Activated CD4-positive, alpha-beta T cell treated with anti-CD3 and anti-CD28 coated beads, Interleukin-10, Interleukin-2, amounts not matched to agents 100 ng/mL and 50 ng/mL, durations not matched to agents 16 hours and 8 hours (primary cell): ENCODE results near the gene ERICH6.

Source experiments
- DNase-seq: peaks from one replicate; pipeline ENCODE4 v3.0.0-alpha.2; 2020

The ERICH6 gene

DNA sequence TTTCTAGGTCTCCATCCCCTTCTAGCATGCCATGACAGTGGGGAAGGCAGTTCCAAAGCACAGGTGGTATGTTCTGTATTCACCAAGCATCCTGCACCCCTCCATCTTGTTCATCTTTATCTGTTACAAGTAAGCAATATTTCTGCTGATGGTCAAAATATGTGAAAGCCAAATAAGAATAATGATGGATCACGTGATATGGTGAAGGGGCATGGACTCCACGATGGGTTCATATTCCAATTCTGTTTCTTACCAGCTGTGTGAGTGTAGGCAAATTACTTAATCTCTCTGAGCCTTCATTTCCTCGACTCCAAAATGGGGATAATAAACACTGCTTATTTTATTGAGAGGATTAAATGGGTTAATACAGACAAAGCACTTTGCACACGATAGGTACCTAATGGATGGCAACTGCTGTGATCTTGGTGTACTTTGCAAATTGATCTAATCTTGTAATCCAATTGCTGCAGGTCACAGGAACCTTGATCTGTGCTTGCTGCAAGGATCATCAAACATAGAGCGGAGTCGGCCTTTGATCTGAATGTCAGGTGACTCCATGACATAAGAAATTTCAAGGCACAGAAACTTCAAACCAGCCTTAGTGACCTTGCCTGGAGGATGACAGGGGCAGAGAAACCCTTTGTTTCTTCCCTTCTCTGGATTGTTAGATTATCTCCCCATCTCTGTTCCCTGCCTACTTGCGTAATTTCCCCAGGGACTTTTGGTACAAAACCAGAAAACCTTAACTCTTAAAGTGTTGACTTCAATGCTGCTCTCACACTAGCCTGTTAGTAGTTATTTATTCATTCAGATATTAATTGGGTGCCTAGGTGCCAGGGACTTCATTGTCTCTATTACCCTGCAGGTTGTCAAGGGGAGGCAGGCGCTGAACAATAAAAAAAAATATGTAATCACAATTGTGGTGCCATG is 33.4 kb upstream of the ERICH6 start:
- no peak for DNase-seq

DNA sequence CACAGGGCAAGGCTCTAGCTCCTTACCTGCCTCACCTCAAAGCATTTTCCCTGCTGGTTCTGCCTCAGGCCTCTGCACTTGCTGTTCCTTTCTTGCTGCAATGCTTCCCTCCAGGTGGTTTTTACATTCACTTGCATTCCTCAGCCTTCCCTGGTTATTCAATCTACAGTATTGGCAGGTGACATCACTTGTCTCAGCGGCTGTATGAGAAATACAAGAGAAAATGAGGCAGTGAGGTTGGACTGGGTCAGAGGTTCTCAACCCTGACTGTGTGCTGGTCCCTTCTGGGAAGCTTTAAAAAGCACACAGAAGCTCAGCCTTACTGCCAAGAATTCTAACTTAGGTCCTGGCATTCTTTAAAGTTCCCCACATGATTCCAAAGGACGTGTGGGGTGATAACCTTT is 32.6 kb upstream of the ERICH6 start:
- no peak for DNase-seq

DNA sequence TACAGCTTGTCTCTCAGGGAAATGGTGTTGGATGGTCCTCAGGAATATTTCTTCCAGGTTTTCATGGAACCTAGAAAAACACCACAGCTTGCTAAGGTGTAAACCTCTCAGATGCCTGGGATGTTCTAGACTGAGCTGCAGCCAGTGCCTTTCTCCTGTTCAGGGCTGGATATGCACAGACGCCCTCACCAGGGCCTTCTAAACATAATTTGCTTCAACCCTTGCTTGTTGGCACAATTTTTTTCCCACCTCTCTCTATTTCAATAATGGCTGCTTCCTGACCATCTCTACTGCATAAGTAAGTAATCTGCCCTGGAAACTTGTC is 31.0 kb upstream of the ERICH6 start:
- DNase-seq = no peak

DNA sequence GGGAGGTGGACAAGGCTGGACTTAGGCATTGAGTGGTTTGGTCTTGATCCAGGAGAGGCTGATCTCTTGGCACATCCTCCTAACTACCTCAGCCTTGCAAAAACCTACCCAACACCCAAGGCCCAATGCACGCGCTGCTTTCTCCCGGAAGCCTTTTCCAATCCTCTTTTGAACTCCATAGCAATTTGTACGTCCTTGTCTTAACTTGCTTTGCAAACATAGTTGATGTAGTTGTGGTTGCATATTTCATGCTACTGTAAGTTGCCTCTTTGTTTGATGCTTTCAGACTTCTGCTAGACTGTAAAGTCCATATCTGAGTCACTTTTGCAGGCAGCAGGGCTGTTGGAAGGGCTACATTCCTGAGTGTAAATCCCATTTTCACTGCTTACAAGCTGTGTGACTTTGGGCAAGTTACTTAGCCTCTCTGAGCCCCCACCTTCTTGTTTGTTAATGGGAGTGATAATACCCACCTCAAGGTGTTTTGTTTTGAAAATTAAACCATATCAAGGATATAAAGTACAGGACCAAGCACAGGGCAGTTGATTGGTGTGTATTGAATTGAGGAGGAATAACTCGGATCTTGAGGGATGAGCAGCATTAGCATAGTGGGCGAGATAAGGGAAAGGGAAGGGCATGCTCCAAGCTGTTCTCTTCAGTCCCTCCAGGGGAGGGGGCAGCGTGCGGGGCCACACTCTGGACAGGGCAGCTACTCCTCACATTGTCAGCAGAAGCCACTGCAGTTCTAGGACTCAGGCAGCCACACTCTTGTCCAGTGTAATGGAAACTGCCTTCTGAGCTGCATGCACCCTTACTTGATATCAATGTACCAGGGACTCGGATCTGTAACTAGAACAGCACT is 30.4 kb upstream of the ERICH6 start:
- DNase-seq = no peak

DNA sequence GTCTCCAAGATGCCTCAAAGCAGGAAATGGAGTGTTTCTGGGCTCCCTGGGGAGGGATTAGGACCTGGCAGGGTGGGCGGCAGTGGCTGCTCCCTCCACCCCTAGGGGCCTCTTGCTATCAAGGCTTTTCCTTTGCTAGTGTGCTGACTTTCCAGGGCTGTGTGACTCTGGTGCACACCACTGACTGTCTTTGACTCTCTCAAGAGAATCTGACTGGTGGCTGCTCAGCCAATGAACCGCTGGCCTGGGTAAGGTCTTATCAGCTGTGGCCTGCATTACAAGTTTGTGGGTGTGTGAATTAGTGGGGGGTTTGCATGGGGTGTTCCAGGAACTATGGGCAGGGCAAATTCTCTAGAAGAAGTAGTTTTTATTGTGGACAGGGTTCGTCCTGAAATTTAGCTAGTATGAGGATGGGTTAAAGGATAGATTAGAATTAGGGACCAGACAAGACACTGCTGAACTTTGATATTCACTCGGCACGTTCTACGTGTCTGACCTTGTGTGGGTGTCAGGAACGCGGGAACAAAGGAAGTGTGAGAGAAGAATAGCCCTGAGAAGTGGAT is 29.7 kb upstream of the ERICH6 start:
- DNase-seq = no peak

DNA sequence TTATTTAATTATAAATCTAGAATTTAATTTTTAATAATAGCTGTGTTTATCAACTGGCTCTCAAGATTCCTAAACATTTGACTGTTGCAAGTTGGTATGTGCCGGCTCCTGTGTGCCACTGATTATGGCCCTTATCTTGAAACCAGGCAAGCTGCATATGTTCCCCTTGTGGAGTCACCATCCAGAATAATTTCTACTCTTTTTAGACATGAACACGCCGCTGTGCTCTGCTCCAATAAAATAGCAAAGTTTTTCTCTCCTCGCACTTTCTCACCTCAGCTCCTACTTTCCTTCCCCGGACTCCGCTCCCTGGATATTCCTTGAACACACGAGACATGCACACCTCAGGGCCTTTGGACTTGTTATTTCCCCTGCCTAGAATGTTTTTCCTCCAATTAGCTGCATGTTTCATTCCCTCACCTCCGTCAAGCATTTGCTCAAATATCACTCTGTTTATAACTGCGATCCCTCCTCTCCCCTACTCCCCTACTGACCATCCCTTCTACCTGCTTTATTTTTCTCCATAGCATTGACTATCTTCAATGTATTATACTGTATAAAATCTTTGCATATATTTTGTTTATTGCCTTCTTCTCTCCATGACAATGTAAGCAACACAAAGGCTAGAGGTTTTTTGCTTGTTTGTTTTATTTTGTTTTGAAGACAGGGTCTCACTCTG is 26.1 kb upstream of the ERICH6 start:
- no peak for DNase-seq

DNA sequence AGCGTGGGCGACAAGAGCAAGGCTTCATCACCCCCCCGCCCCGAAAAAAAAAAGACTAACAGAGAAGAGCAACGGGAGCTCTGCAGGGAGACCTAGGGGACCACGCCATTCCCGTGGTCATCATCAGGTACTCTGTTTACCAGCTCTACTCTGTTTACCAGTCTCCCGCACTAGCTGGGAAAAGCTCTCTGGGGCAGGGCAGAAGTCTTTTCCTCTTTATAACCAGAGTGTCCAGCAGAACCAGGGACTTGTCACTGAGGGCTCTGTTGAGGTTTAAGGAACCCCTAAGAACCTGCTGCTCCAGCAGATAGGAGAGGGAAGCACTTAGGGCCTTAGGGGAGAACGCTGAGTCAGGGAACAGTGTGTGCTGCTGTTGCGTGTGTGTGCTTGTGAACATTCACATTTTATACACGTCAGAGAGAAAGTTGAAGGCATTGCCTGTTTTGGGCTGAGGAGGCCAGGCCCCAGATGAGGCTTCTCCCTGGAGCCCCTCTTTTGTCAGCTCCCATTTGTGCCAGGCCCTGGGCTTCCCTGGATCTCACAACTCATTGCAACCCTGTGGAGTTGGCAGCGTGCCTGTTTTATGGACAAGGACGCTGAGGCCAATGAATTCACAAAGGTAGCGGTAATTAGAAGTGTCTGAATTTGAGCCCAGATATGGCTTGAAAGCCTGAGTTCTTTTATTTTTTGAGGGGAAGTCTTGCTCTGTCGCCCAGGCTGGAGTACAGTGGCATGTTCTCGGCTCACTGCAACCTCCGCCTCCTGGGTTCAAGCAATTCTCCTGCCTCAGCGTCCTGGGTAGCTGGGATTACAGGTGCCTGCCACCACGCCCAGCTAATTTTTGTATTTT is 24.2 kb upstream of the ERICH6 start:
- no peak for DNase-seq

DNA sequence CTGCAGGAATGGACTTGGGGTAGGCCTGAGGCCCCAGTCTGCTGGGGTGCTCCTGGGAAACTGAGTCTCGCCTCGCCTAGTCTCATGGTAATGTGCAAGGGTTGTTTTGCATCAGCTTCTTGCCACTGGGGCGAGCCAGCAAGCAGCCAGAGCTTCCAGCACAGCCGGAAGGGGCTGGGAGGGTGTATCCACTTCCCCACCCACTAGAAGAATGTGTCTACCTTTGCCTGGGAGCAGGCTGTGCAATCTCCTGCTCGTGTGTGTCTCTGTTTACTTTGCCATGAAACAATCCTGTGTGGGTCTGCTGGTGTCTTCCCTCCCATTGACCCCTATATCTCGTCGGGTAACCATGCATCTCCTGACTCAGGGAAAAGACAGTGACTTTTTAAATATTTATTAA is 21.8 kb upstream of the ERICH6 start:
- DNase-seq = no peak

DNA sequence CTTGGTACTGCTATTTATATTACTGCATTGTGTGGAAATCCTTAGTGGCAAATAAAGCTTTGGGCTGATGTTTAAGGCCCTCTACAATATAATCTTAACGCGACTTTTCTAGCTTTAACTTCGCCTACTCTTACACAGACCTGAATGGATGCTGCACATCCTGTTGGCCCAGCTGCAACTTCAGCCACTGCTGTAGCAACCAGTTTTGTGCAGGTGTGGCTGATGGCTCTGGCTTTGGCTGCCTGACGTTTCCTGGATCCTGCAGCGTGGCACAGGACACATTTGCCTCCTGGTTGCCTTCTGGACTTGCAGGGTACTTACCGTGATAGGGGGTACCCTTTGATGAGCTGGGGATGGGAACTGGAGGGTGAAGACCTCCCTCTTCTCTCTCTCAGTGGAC is 20.2 kb upstream of the ERICH6 start:
- DNase-seq = no peak

DNA sequence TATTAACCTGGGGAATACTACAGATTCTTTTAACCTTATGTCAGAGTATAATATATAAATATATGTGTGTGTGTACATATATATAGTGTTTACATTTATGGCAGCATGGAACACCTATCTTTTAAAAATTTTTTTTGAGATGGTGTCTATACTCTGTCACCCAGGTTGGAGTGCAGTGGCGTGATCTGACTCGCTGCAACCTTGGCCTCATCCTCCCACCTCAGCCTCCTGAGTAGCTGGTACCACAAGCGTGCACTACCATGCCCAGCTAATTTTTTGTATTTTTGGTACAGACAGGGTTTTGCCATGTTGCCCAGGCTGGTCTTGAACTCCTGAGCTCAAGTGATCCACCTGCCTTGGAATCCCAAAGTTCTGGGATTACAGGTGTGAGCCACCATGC is 18.5 kb upstream of the ERICH6 start:
- DNase-seq = no peak

DNA sequence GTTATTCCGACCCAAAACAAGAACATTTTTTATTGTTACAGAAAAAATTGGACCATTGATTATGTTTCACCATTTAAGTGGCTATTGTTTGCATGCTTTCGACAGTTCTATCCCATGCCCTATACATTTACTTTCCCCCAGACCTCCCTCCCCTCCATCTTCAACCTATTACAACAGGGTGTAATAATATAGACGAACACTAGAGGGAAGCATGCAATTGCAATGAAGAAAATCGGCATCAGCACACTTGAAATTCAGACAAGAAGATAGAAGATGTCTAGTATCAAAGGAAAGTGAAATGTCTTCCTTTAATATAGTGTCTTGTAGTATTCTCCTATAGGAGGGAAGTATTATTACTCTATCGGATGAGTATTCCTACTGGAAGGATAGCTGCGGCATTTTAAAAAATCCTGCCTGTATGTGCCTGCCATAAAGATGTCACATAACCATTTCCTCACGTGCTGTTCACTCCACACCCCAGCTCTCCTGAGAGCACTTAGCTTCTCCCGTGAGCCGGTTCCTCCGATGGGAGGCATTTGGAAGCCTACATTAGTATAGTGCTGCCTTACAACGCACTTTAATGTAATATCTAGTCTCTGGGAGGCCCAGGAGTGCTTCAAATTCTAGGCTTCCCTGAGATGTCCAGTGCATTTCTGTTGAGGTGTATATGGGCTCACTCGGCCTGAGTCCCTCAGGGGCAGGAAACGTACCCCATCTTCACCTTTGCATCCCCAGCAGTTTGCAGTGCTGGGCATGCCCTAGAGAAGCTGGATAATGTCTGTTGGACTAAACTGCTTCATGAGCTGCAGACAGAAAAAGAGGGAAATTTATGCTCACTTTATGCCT is 17.8 kb upstream of the ERICH6 start:
- peak; percentile 75 for DNase-seq

DNA sequence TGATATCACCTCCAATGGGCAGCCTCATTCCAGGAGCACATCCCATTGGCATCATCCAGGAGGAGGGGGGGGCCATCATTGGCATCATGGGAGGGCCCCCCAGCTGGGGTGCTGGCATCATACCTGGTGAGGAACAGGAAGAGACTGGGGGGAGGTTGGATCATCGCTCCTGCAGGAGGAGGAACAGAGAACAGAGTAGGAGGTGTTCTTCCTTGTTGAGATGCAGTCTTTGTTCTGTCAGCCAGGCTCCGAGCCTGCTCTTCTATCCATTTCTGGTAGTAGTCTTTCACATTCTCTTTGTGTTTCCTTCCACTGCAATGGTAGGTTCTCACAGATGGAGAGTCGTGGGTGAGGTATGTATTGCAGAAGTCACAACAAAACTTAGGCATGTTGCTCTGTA is 16.7 kb upstream of the ERICH6 start:
- DNase-seq = no peak

DNA sequence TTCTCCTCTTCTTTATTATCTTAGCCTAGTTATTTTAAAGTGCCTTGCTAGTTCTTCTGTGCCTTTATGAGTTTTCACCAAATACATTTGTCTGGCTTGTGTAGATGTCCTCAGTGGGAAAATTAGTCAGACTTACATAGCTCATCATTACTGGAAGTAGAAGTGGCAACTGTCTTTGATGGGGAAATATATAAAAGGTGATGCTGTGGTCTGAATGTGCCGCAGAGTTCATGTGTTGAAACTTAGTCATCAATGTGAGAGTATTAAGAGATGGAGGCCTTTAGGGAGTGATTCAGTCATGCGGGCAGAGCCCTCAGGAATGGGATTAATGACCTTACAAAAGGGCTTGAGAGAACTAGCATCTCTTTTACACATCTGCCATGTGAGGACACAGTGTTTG is 6.4 kb upstream of the ERICH6 start:
- no peak for DNase-seq

DNA sequence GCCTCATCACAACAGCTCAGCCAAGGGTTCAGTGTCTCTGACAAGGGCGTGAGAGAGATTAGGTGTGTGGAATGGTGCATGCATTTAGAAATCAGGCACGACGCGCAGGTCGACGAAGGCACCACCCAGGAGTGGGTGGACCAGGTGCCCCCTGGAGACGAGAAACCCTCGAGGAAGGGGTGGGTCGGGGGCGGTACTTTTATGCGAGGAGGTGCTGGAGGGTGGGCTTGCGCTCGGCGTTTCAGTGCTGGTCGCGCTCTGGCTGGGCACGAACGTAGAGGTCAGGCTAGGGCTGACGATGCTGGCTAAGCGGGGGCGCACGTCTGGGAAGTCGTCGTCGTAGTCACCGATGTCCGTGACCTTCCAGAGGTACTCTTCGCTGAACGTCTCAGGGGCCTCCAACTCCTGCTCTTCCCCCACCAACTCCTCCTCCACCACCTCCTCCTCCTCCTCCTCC is 393 bp downstream of the ERICH6 start:
- peak; percentile 36 for DNase-seq

DNA sequence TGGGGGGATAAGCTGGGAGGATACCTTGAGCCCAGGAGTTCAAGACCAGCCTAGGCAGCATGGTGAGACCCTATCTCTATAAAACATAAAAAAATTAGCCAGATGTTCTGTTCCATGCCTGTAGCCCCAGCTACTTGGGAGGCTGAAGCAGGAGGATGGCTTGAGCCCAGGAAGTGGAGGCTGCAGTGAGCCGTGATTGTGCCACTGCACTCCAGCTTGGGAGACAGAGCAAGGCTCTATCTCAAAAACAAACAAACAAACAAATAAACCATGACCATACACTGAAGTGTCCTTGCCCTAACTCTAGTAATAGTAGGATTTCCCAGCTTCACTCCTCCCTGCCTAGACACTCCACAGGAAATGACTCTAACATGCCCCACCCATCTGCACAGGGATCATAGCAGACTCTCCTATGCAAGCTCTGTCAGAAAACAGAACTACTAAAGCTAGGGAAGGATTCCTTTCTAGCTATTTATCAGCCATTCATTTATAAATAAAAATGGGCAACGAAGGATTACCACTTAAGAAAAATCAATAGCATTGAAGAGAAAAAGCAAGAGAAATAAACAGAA is 4.6 kb downstream of the ERICH6 start:
- DNase-seq = no peak

DNA sequence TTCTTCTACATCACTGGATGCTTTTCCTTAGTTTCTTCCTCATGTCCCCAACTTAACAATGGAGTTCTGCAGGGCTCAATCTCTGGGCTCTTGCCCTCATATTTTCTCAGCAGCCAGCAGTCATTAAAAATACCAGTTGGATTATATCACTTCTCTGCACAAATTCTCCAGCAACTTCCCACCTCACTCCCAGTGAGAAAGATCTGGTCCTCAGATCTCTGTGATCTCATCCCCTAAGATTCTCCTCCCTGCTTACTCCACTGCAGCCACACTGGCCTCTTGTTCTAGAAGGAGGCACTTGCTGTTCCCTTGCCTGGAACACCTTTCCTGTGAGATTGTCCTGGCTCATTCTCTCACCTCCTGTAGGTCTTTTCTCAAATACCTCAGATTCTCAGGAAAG is 6.1 kb downstream of the ERICH6 start:
- no peak for DNase-seq

DNA sequence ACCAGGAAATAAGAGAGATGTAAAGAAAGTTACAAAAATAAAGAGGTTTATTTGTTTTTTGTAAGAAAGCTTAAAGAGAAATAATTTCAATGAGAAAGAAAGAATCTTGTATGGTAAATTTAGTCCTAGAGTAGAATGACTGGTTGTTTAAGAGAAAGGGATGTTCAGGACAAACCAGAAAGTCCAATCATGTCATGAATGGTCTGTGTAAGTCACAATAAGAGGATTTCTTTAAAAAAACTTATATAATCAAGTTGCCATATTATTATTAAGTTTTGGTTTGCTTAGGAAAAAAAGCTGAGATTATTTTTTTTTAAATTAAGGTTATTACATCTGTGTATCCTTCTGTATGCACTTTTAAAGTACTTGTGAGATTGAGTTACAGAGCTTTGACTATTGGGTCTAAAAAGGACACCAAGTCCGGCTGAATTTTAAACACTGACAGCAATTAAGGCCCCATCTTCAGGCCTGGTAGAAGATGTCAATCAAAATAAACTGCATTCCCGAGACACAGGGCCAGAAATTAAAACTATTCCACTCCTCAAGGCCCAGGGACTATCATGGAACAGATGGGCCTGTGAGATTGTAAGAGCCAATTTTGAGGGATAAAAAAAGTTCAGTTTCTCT is 12.2 kb downstream of the ERICH6 start:
- no peak for DNase-seq

DNA sequence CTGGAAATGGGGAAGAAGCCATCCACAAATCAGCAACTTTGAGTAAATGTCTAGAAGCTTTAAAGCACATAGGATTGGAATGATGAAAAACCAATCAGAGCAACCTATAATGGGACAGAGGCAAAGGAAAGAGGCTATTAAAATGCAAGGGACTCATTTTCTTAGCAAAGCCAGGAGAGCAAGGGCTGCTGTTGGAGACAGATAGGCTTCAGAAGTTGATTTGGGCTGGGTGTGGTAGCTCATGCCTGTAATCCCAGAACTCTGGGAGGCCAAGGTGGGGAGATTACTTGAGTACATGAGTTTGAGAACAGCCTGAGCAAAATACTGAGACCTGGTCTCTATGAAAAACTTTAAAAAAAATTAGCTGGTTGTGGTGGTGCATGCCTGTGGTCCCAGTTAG is 16.1 kb downstream of the ERICH6 start:
- DNase-seq = no peak

DNA sequence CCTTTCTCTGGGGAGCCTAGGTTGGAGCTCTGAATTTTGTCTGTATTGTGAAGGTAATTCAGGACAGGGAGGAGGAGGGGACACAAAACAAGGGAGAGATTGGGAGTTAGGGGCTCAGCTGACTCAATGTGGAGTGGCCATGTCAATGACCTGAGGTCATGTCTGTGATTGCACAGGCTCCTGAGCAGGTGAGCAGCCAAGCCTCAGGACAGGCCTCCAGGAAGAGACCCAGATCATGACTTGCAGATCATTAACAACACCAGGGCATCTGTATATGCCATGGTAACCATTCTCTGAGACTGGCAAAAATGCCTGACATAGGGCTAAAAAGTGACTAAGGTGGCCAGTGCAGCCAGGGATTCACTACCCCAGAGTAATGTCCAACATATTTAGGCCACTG is 20.9 kb downstream of the ERICH6 start:
- no peak for DNase-seq

DNA sequence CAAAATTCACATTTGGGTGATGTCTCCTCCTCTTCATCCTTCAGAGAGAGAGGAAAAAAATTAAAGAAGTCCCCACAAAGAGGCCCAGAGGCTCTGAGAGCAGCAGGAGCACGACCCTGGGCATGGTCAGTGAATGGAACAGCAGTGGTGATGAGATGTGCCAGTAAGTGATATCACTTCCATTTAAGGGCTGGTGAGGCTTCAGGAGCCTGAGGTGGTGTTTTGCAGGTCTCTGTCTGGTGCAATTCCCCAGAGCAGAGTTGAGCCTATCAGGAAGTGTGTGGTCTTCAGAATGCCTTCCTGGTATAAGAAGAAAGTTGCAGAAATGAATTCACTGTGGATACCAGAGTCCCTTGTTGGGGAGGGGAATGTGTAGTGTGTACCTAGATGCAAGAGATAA is 21.4 kb downstream of the ERICH6 start:
- no peak for DNase-seq
